NCI-H1436 (cell line): ENCODE measurements around the gene TMPRSS3.

Experiments used
- DNase-seq: peaks from one replicate; lab custom pipeline; 2025; lab: John Stamatoyannopoulos, UW

Gene TMPRSS3

DNA sequence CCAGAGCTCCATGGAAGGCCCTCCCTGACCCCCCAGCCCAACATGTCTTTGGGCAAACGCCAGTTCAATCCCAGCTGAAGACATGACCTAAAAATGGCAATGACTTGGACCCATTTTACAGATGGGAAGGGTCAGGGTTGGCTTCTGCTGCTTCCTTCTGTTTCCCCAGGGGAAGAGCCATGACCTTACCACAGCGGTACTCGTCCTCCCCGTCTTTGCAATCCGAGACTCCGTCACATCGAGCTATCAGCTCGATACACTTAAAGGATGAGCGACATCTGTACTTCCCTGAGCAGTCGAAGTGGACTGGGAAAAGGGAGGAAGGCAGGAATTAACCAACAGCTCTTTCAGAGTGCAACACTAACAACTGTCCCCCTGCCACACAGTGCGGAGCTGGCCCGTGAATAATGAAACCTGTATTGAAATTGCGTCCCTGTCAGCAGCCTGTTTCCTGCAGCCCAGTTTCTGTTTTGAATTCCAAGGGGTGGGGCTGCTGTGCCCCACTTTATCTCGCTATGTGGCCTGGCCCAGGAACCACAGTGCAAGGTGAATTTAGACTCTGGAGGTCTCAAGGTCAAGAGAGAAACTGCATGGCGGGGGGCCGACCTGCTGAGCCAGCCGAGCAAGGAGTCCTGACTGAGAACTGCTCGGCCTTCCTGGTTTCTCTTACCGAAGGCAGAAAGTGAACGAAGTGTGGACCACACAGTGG is 7.0 kb downstream of the TMPRSS3 start:
- DNase-seq, result no peak

DNA sequence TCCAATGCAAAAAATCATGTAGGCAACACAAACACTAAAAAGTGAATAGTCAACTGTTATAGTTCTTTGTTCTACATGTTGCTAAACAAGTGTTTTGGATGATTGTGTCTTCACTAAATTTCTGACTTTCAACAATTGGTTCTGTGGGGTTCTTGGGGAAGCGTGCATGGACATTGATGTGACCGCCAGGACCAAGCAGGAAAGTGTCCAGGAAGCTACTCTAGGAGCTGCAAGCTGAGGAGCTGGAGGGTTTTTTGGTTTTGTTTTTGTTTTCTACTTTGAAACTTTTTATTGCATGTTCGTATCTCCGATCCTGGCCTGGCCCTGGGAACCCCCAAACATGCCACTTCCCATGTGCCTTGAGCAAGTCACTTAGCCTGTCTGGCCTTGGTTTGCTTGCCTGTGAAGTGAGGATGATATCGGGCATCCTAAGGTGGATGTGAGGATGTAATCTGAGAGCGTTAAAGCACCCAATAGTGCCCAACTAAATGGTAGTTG is 8.0 kb downstream of the TMPRSS3 start:
- no peak for DNase-seq

DNA sequence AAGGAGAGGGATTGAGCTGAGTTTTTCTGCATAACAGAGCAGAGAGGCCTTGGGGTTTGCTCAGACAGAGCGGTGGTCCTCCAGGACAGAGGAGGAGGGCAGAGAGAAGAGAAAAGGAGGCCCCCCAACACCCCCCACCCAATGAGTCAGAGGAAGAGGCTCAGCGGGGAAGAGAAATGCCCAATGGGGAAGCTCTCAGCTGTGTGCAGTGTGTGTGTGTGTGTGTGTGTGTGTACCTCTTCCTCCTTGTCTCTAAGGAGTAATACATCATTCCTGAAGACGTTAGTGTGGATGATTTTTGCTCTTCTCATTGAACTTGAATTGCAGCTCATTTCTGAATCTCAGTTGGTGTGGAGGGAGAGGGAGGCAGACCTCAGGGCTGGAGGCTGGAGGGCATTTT is 8.7 kb downstream of the TMPRSS3 start:
- no peak for DNase-seq

DNA sequence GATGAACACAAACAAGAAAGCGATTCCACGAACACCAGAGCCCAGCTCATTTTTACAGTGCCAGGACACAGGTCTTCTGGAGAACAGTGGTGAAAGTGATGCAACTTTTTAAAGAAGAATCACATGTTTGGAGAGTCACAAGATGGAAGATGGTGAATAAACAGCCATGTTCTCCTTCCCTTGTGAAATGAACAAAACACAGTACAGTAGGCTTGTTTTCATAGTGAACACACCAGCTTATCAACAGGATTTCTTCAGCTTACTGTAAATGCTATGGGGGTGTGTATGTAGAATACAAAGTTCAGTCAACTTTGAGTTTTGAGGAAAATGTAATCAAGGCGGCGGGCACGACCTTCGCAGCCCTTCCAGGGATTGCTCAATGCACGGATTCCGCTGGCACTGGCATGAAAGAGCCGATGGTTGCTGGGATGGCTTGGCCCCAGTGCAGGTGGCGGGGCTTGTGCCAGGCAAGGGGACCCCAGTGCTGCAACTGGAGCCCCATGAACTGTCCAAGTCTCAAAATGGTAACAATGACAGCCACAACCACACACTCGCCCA is 9.7 kb downstream of the TMPRSS3 start:
- DNase-seq, result no peak

DNA sequence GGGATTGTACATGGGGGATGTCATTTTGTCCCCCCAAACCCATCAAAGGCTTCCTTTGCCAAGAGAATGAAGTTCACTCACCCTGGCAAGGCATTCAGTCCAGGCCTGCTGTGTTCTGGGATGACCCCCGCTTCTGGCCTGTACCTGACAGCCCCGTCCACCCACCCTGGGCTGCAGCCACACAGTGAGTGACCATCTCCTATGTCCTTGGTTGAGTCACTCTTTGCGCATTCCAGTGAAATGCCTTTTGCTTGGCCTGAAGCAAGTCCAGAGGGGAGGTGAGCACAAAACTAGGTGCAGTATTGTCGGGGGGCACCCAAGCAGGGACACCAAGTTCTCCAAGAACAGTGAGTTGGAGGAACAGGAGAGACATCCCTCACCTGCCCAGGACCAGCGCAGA is 10.2 kb downstream of the TMPRSS3 start:
- DNase-seq, result no peak

DNA sequence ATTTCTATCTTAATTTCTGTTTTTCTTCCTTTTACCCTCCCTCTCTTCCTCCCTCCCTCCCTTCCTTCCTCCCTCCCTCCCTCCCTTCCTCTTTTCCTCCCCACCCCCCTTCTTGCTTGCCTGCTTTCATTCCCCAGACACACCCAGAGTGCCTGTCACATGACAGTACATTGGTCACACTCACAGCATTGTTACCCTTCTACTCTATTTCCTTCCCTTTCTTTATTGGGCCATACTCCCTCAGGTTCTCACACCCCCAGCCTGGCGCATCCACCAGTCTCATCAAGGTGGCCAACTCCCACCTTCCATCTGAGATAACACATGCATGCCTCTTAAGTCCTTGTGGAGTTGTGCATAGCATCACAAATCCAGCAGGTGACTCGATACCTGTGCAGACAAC is 10.9 kb downstream of the TMPRSS3 start:
- no peak for DNase-seq

DNA sequence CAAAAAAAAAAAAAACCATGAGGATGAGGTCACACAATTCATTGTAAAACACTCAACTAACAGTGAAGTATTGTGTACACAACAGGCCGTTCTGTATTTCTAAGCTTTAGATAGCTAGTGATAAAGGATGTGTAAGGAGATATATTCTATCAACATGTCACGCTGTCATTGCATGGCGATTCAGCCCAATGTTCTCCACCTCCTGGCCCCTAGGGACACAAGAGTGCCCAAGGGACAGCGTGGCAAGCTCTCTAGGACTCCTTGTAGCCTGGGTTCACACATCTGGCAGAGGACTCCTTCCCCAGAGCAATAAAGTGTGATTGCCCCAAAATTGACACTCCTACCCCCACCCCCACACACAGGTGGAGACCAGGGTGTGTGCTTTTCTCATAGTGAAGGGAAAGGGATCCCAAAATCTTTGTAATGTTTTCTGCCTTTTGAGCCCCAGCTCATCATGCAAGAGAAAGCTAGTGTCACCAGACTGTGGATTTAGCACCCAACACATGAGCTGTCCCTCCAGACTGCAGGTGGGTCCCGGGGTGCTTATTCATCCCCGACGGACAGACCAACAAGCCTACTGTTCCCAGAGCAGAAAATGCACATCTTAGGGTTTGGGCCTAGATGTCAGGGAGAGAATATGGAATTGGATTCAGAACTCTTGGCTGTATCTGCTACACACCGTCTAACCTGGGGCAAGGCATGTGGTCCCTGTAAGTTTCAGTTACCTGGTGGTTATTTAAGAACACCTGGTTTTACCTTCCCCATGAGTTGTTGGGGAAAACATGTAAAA is 11.5 kb downstream of the TMPRSS3 start:
- peak; percentile 62 for DNase-seq

DNA sequence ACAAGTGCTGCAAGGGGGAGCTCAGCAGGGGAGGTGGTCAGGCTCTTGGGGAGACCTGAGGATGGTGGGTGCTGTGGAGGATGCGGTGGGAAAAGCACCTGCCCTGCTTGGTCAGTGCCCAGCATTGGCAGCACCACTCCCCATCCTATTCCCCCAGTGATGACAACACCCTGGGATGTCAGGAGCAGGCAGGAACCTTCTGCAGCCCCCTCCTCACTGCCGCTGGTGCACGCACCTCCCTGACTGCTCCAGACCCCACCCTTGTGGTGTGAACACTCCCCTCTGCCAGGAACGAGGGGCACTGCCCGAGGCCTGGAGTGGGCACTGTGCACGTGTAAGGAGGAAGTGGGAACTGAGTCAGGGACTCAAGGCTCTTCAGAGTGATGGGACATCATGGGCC is 12.5 kb downstream of the TMPRSS3 start:
- DNase-seq, result no peak

DNA sequence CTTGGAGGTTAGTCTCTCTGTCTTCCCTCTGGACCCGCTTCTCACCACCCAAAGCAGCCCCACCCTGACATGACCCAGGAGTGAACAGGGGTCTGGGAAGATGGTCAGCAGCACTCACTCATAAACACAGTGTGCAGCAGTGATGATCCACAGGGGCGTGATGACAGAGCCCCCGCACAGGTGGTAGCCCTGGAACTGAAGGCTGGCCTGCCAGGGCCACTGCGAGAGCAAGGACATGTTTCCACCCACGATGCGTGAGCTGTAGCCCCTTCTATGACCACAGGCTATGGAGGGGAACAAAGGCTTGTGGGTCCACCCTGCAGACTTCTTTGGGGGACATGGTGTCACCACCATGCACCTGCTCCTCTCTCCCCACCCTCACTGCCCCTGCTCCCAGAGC is 12.9 kb downstream of the TMPRSS3 start:
- no peak for DNase-seq

DNA sequence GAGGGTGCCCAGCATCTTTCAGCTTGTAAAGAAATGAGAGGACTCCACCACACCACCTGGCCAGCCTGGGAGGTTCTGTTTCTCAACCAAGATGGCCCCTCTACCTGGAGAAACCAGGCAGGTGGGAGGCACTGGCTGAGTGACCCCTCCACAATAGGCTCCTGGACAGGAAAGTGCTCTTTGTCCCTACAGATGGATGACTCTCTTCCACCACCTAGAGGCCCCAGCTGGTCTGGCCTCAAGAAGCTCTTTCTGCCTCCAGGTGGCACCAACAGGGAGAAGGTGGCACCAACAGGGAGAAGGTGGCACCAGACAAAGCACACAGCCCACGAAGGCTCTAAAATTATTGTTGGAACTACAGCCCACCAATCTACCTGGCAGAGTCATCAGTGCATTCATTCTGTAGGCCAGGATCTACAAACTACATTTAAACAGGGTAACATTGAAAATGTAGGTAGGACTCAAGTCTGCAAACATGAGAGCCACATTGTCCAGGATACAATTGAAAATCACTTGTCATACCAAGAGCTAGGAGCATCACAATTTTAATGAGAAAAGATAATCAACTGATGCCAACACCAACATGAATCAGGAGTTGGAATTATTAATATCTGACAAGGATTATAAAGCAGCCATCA is 14.4 kb downstream of the TMPRSS3 start:
- no peak for DNase-seq

DNA sequence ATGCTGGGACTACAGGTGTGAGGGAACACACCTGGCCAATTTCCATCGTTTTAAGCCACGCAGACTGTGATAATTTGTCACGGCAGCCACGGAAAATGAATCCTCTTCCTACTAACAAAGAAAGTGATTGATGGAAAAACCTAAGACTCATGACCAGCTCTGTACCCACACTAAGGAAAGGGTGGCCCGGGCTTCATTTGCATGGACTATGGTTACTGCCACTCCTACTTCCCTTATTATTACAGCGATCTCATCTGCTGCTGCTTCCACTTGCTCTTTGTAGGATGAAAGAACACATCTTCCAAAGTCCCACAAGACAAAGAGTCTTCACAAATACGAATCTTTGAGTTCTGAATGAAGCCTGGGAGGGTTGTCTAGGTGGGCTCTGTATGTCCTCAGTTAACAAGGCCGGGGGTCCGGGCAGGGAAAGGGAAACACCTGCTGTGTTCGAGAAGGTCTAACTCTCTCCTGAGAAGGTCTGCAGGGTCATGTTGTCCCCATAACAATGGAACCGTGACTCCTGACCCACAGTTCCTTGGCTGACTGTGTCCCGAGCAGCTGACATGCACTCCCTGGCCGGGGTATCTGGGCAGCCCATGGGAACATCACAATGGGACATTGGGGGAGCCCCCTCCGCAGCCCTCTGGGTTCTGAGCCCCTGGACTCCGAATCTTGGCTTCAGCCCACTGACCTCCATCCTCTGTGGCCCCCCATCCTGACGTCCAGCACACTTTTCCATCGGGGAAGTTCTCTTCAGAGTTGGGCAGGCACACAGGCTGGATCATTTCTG is 16.2 kb downstream of the TMPRSS3 start:
- no peak for DNase-seq

DNA sequence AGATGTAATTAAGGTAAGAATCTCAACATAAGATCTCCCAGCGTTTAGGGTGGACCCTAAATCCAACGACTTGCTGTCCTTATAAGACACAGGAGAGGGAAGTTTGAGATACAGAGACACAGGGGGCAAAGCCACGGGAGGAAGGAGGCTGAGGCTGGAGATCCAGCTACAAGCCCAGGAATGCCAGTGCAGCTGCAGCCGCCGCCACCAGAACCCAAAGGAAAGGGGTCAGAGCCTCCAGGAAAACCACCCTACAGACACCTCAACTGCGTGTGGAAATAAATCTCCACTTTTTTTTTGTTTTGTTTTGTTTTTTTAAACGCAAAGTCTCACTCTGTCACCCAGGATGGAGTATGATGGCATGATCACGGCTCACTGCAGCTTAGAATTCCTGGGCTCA is 17.4 kb downstream of the TMPRSS3 start:
- no peak for DNase-seq

DNA sequence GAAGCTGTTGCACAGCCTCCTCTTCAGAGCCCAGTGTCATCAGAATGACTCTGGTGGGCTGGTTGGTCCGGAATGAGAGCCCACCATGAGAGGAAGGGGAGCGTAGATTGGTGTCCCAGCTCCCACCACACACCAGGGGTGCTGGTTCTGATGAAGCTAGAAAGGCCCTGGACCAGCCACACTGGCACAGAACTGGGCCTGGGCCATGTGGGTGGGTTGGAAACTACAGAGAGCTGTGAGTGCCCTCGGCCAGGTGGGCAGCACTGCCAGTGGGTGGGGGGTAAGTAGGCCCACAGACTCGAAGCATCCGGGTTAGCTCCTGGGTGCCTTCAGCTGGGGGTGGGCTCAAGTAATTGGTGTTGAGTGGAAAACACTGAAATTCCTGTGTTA is 17.9 kb downstream of the TMPRSS3 start:
- DNase-seq, result no peak

DNA sequence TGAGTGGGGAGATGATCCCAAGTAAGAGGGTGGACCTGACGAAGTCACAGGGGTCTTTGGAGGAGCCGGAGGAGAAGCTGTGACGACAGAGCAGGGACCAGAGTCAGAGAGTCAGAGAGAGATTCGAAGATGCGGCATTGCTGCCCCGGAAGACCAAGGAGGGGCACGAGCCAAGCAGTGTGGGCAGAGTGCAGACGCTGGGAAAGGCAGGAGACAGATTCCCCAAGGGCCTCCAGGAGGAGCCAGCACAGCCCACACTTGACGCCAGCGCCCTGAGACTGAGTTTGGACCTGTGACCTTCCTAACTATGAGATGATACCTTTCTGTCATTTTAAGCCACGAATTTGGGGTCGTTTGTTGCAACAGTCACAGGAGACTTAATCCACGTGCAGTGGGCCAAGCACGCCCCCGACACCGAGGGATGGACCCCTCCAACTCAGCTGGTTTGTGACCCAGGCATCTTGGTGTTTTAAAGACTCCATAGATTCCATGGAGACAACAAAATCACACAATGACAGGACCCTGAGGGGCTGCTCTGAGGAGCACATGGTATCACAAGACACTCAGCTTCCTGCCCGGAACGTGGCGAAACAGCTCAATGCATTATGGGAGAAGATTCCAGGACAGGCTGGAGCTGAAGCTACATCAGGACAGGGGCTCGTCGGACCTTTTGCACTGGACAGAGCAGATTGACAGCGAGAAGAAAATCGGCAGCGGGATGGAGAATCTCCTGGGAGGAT is 18.5 kb downstream of the TMPRSS3 start:
- no peak for DNase-seq

DNA sequence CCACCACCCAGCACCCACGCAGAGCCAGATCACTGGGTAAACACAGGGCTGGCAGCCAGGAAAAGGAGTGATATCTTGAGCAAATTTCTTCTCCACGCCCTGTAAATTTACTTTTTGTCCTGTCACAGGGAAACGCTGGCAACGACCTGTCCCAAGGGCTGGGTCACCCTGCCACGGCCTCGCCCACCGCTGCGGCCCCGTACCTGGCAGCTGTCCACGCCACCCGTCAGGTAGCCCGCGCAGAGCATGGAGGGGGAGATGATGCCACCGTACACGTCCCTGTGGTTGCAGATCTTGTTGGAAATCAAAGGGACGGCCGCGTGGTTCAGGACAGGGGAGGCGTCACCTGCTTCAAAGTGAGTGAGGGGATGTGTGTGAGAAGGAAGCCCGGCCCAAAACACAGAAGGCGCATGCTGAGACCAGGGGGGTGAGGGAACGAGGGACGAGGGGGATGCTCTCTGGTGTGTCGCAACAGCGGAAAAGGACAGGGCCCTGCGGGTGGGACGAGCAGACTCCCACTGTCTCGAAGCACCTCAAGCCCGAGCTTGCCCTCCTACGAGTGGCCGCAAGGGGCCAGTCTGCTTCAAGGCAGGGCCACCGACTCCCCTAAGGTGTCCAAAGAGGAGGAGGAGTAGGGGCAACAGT is 19.4 kb downstream of the TMPRSS3 start:
- DNase-seq, result no peak

DNA sequence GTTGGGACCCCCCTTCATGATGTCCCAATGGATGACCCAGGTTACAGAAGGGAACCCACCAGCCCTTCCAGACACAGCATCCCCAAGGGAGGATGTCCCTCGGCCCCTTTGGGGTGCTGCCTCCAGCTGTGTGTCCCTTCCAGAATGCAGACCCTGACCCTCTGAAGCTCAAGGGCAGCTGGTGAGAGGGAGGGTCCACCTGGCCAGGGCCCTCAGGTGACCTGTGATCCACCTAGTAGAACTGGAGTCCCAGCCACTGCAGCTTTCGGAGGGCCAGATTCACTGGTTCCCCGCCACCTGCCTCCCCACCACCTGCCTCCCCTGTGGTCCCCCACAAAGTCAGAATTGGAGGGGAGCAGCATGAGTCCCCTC is 19.9 kb downstream of the TMPRSS3 start:
- DNase-seq, result no peak

DNA sequence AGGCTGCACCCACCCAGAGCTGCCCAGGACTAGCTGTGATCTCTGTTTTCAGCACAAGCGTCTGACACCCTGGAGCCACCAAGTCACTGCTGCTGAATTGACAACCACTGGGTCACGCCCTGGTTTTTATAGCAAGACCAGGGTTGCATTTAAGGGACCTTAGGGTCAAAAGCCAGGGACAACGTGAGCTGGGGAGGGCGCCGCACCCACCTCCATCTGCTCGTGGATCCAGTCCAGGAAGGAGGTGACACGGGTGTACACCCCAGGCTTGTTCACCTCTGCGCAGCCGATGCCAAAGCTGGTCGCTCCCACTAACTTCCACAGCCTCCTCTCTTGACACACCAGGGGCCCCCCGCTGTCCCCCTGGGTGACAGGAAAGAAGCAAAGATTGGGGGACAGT is 20.3 kb downstream of the TMPRSS3 start:
- DNase-seq, result no peak

DNA sequence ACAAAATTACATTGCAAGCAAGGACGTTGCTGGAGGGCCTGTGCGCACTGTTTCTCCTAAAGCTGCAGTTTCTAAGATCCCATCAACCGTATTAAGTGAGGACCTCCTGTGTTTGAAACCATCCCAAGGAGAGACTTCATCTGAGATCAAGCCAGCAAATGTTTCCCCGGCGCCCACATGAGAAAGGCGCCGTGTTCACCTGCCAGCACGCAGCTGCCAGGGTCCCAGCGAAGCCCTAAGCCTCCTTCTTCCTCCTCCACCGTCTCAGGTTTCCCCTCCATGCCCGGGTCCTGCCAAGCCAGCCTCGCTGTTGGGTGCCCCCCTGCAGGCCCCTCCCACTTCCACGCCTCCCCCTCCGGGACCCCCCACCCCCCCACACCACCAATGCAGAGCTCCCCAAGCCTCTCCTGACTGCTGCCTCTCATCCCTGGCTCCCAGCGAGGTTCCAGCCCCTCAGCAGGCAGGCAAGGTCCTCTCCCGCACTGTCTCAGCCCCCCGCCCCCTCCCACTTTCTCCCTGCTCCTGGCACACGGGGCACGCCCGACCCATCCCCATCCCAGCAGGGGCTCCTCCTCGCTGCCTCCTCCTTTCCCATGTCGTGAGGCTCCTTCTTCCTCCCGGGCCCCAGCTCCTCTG is 20.9 kb downstream of the TMPRSS3 start:
- DNase-seq, result no peak

DNA sequence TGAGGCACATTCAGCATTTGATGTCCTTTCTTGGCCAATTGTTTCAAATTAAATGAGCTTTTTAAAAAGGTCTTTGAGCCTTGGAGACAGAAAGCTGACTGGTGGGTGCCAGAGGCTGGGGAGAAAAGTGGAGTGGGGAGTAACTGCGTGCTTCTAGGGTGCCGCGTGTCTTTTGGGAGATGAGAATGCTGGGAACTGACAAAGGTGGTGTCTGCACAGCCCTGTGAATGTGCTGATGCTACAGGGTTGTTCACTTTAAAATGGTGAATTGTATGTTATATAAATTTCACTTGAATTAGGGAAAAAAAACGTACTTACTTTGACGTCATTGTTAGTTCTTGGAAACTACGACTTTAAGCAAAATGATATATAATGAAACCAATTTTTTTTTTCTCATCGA is 21.4 kb downstream of the TMPRSS3 start:
- DNase-seq, result no peak

DNA sequence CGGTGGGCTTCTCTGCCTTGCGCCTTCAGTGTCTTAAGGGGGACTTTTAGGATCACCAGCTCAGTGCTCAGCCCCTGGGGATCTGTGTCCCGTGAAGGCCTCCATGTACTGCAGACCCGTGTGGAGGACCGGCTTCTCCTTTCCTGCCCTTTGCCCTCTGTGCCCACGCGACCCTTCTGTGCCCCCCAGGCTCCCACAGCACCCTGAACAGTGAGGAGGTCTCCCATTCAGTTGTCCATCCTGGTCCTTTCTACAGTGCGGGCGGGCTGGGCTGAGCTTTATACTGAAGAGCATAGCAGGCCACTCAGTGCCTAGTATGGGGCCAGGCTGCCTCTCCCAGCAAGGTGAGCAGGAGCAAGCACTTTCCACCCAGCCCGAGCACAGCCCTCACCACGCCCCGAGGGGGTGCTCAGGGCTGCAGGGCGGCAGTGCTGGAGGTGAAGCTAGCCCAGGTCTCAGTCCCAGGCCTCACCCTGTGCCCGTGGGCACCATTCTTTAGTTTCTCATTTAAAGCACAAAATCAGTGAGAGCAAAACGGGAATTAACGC is 21.9 kb downstream of the TMPRSS3 start:
- DNase-seq, result no peak
